ENCODE data around the gene C10orf90.
"Not testable (repeated sequence)": the region's sequence is repeated elsewhere in the genome, so short reads cannot be mapped to it uniquely, and the experiment has no call there.

Gene C10orf90

GRCh38 chr10:126563361-126563760 is 107.1 kb downstream of the C10orf90 start:
- no peaks in the 10 kb centered on the region for H3K4me1 Mint-ChIP-seq
- H3K36me3 Mint-ChIP-seq, result no peaks in the 10 kb centered on the region
- no peak overlapping the region for H3K27ac Mint-ChIP-seq
- peaks cover 1% of the 10 kb centered on the region for H3K27me3 Mint-ChIP-seq
- H3K4me3 Mint-ChIP-seq, result no peak overlapping the region
- H3K9me3 Mint-ChIP-seq, result peaks cover 3% of the 10 kb centered on the region
- ATAC-seq, result no peak

- Mint-ChIP-seq H3K27me3 (no peaks in the 10 kb centered on the region), H3K4me3 (no peak overlapping the region)
- no peak for ATAC-seq
Observed at GRCh38 chr10:126561921-126562680, 108.4 kb downstream of the C10orf90 start.

GRCh38 chr10:126561294-126561920 is 109.1 kb downstream of the C10orf90 start:
- Mint-ChIP-seq H3K4me3 (no peak overlapping the region), H3K4me1 (no peaks in the 10 kb centered on the region), H3K27me3 (no peaks in the 10 kb centered on the region), H3K36me3 (no peaks in the 10 kb centered on the region), H3K9me3 (no peaks in the 10 kb centered on the region), H3K27ac (no peak overlapping the region)
- ATAC-seq, result no peak

More at GRCh38 chr10:126561921-126562680, 108.4 kb downstream of the C10orf90 start:
- Mint-ChIP-seq H3K9me3 (no peaks in the 10 kb centered on the region), H3K36me3 (no peaks in the 10 kb centered on the region), H3K27ac (no peak overlapping the region), H3K4me1 (no peaks in the 10 kb centered on the region)

- Mint-ChIP-seq H3K27ac (no peak overlapping the region), H3K4me3 (no peak overlapping the region), H3K36me3 (no peaks in the 10 kb centered on the region), H3K4me1 (no peaks in the 10 kb centered on the region), H3K9me3 (peaks cover 4% of the 10 kb centered on the region), H3K27me3 (no peaks in the 10 kb centered on the region)
- no peak for ATAC-seq
Observed at GRCh38 chr10:126558881-126559280, 111.6 kb downstream of the C10orf90 start.

GRCh38 chr10:126551202-126551601 is 119.3 kb downstream of the C10orf90 start:
- Mint-ChIP-seq H3K27me3 (no peaks in the 10 kb centered on the region), H3K4me3 (no peak overlapping the region), H3K36me3 (no peaks in the 10 kb centered on the region), H3K27ac (no peak overlapping the region), H3K4me1 (no peaks in the 10 kb centered on the region), H3K9me3 (peaks cover 4% of the 10 kb centered on the region)
- ATAC-seq, result no peak

- not testable (repeated sequence) for H3K27me3 Mint-ChIP-seq, H3K4me1 Mint-ChIP-seq, H3K36me3 Mint-ChIP-seq, H3K9me3 Mint-ChIP-seq, H3K4me3 Mint-ChIP-seq, H3K27ac Mint-ChIP-seq, ATAC-seq
Observed at GRCh38 chr10:126550586-126550985, 119.9 kb downstream of the C10orf90 start.

- no peak overlapping the region for H3K4me3 Mint-ChIP-seq
- H3K36me3 Mint-ChIP-seq, result no peaks in the 10 kb centered on the region
- H3K27me3 Mint-ChIP-seq, result no peaks in the 10 kb centered on the region
- H3K4me1 Mint-ChIP-seq, result no peaks in the 10 kb centered on the region
- ATAC-seq, result no peak
- H3K27ac Mint-ChIP-seq, result no peak overlapping the region
- no peaks in the 10 kb centered on the region for H3K9me3 Mint-ChIP-seq
Observed at GRCh38 chr10:126549344-126549743, 121.1 kb downstream of the C10orf90 start.

- no peak for ATAC-seq
- H3K36me3 Mint-ChIP-seq, result no peaks in the 10 kb centered on the region
- no peaks in the 10 kb centered on the region for H3K27me3 Mint-ChIP-seq
- no peak overlapping the region for H3K27ac Mint-ChIP-seq
- no peak overlapping the region for H3K4me3 Mint-ChIP-seq
- H3K4me1 Mint-ChIP-seq, result no peaks in the 10 kb centered on the region
- no peaks in the 10 kb centered on the region for H3K9me3 Mint-ChIP-seq
Observed at GRCh38 chr10:126544565-126544964, 125.9 kb downstream of the C10orf90 start.

- Mint-ChIP-seq H3K36me3 (no peaks in the 10 kb centered on the region), H3K4me3 (no peak overlapping the region), H3K27me3 (no peaks in the 10 kb centered on the region), H3K27ac (no peak overlapping the region), H3K4me1 (no peaks in the 10 kb centered on the region), H3K9me3 (no peaks in the 10 kb centered on the region)
- no peak for ATAC-seq
Observed at GRCh38 chr10:126538439-126539135, 131.9 kb downstream of the C10orf90 start.

GRCh38 chr10:126536656-126537055 is 133.8 kb downstream of the C10orf90 start:
- Mint-ChIP-seq H3K36me3 (no peaks in the 10 kb centered on the region), H3K27ac (no peak overlapping the region), H3K27me3 (no peaks in the 10 kb centered on the region), H3K9me3 (no peaks in the 10 kb centered on the region), H3K4me3 (no peak overlapping the region), H3K4me1 (no peaks in the 10 kb centered on the region)
- no peak for ATAC-seq

- Mint-ChIP-seq H3K27ac (no peak overlapping the region), H3K4me1 (no peaks in the 10 kb centered on the region), H3K36me3 (no peaks in the 10 kb centered on the region), H3K9me3 (no peaks in the 10 kb centered on the region), H3K4me3 (no peak overlapping the region), H3K27me3 (no peaks in the 10 kb centered on the region)
- ATAC-seq, result no peak
Observed at GRCh38 chr10:126536148-126536547, 134.3 kb downstream of the C10orf90 start.

- Mint-ChIP-seq H3K4me3 (no peak overlapping the region), H3K36me3 (no peaks in the 10 kb centered on the region), H3K9me3 (no peaks in the 10 kb centered on the region), H3K27me3 (no peaks in the 10 kb centered on the region), H3K27ac (no peak overlapping the region), H3K4me1 (no peaks in the 10 kb centered on the region)
- no peak for ATAC-seq
Observed at GRCh38 chr10:126533644-126534043, 136.8 kb downstream of the C10orf90 start.

GRCh38 chr10:126528315-126528835 is 142.1 kb downstream of the C10orf90 start:
- Mint-ChIP-seq H3K4me1 (no peaks in the 10 kb centered on the region), H3K36me3 (no peaks in the 10 kb centered on the region), H3K4me3 (no peak overlapping the region), H3K27ac (no peak overlapping the region), H3K9me3 (no peaks in the 10 kb centered on the region), H3K27me3 (no peaks in the 10 kb centered on the region)
- no peak for ATAC-seq

- H3K4me3 Mint-ChIP-seq, result no peak overlapping the region
- H3K36me3 Mint-ChIP-seq, result no peaks in the 10 kb centered on the region
- no peaks in the 10 kb centered on the region for H3K9me3 Mint-ChIP-seq
- H3K27ac Mint-ChIP-seq, result no peak overlapping the region
- no peak for ATAC-seq
- H3K27me3 Mint-ChIP-seq, result no peaks in the 10 kb centered on the region
- no peaks in the 10 kb centered on the region for H3K4me1 Mint-ChIP-seq
Observed at GRCh38 chr10:126527645-126528314, 142.7 kb downstream of the C10orf90 start.

GRCh38 chr10:126525326-126525725 is 145.2 kb downstream of the C10orf90 start:
- Mint-ChIP-seq H3K9me3 (no peaks in the 10 kb centered on the region), H3K27ac (no peak overlapping the region), H3K36me3 (no peaks in the 10 kb centered on the region), H3K4me3 (no peak overlapping the region), H3K4me1 (no peaks in the 10 kb centered on the region), H3K27me3 (no peaks in the 10 kb centered on the region)
- no peak for ATAC-seq
